Activated CD4-positive, alpha-beta memory T cell treated with anti-CD3 and anti-CD28 coated beads for 36 hours (primary cell): ENCODE measurements around the gene LMO3. TPM values are rescaled to one million over a fixed set of nuclear protein-coding genes. Genes with fewer than 3 reads are reported as not detected.

ENCODE experiments used
- CTCF ChIA-PET: fragments of 350-600 bp; sonication (Branson Sonifier 250); formaldehyde crosslinking; loops from one replicate; lab custom pipeline; 2021; ENCODE audit warnings: antibody characterized with exemption, inconsistent platforms; lab: Charles Lee
- POLR2A ChIA-PET: fragments of 350-600 bp; sonication (Branson Sonifier 250); formaldehyde crosslinking; loops from one replicate; lab custom pipeline; 2021; ENCODE audit warnings: antibody characterized with exemption; lab: Charles Lee
- DNase-seq: peaks from one replicate; pipeline ENCODE4 v3.0.0-alpha.2; 2020
- H3K27ac Mint-ChIP-seq: one replicate; pipeline ENCODE4 v1.8.0; 2021; ENCODE audit warnings: mixed read lengths
- H3K27me3 Mint-ChIP-seq: one replicate; pipeline ENCODE4 v1.8.0; 2021; ENCODE audit warnings: mixed read lengths
- H3K36me3 Mint-ChIP-seq: one replicate; pipeline ENCODE4 v1.8.0; 2021; ENCODE audit warnings: mixed read lengths
- H3K4me1 Mint-ChIP-seq: one replicate; pipeline ENCODE4 v1.8.0; 2021; ENCODE audit warnings: low read depth, mixed read lengths
- H3K4me3 Mint-ChIP-seq: one replicate; pipeline ENCODE4 v1.8.0; 2021; ENCODE audit warnings: mild to moderate bottlenecking, mixed read lengths
- H3K9me3 Mint-ChIP-seq: one replicate; pipeline ENCODE4 v1.8.0; 2021; ENCODE audit warnings: mixed read lengths
- intact Hi-C: fragments of 100-400 bp; cut with micrococcal nuclease; formaldehyde crosslinking; loops from one replicate; pipeline ENCODE4 v1.15.1; 2023
- total RNA-seq, 2 experiments: library from RNA; stranded (reverse); gene quantifications; one replicate each; pipeline ENCODE4 v1.2.3, GENCODE V29; 2021

LMO3 gene
- not detected for total RNA-seq

- ChIA-PET POLR2A (no interaction called here), CTCF (no interaction called here)
- H3K9me3 Mint-ChIP-seq, result no peaks in the 10 kb centered on the region
- no peak within 1 kb of the TSS for H3K27ac Mint-ChIP-seq
- DNase-seq, result no peak
- peaks cover 26% of the 10 kb centered on the region for H3K27me3 Mint-ChIP-seq
- H3K4me1 Mint-ChIP-seq, result no peaks in the 10 kb centered on the region
- no peaks in the 10 kb centered on the region for H3K36me3 Mint-ChIP-seq
- intact Hi-C loops, result no loop called here
- H3K4me3 Mint-ChIP-seq, result no peak within 1 kb of the TSS
Observed at GRCh38 chr12:16606117-16606200, at the start of gene LMO3. Gene LMO3, minus strand, starts transcription at chr12:16606162. Its CDS starts 5,302 bp downstream, at chr12:16600860.

- DNase-seq, result no peak
- Mint-ChIP-seq H3K36me3 (no peaks in the 10 kb centered on the region), H3K4me3 (no peak overlapping the region), H3K4me1 (no peaks in the 10 kb centered on the region), H3K9me3 (peaks cover 9% of the 10 kb centered on the region), H3K27ac (no peak overlapping the region), H3K27me3 (no peaks in the 10 kb centered on the region)
- ChIA-PET POLR2A (no interaction called here), CTCF (interaction anchor here (0.6 kb wide), 1 partner anchor 11 kb away, joined by 3 read pairs; no protein-coding TSS in a partner anchor)
- intact Hi-C loops, result no loop called here
Observed at GRCh38 chr12:16636435-16637055, 30.6 kb upstream of the LMO3 start.

- H3K36me3 Mint-ChIP-seq, result no peaks in the 10 kb centered on the region
- POLR2A ChIA-PET, result no interaction called here
- H3K4me3 Mint-ChIP-seq, result no peak overlapping the region
- H3K27ac Mint-ChIP-seq, result no peak overlapping the region
- CTCF ChIA-PET, result no interaction called here
- intact Hi-C loops, result no loop called here
- H3K27me3 Mint-ChIP-seq, result no peaks in the 10 kb centered on the region
- H3K9me3 Mint-ChIP-seq, result peaks cover 8% of the 10 kb centered on the region
- DNase-seq, result no peak
- no peaks in the 10 kb centered on the region for H3K4me1 Mint-ChIP-seq
Observed at GRCh38 chr12:16634786-16635185, 28.8 kb upstream of the LMO3 start.

- ChIA-PET CTCF (no interaction called here), POLR2A (no interaction called here)
- Mint-ChIP-seq H3K36me3 (no peaks in the 10 kb centered on the region), H3K4me3 (no peak overlapping the region), H3K9me3 (peaks cover 6% of the 10 kb centered on the region), H3K27me3 (no peaks in the 10 kb centered on the region), H3K27ac (no peak overlapping the region), H3K4me1 (no peaks in the 10 kb centered on the region)
- intact Hi-C loops, result no loop called here
- no peak for DNase-seq
Observed at GRCh38 chr12:16626991-16627390, 21.0 kb upstream of the LMO3 start.

- H3K27ac Mint-ChIP-seq, result no peak overlapping the region
- CTCF ChIA-PET, result no interaction called here
- no peaks in the 10 kb centered on the region for H3K36me3 Mint-ChIP-seq
- H3K9me3 Mint-ChIP-seq, result peaks cover 6% of the 10 kb centered on the region
- no peaks in the 10 kb centered on the region for H3K4me1 Mint-ChIP-seq
- POLR2A ChIA-PET, result no interaction called here
- intact Hi-C loops, result no loop called here
- H3K27me3 Mint-ChIP-seq, result no peaks in the 10 kb centered on the region
- no peak overlapping the region for H3K4me3 Mint-ChIP-seq
- DNase-seq, result no peak
Observed at GRCh38 chr12:16622338-16622737, 16.4 kb upstream of the LMO3 start.

- DNase-seq, result no peak
- Mint-ChIP-seq H3K4me1 (no peaks in the 10 kb centered on the region), H3K9me3 (peaks cover 6% of the 10 kb centered on the region), H3K27me3 (no peaks in the 10 kb centered on the region), H3K4me3 (no peak overlapping the region), H3K27ac (no peak overlapping the region), H3K36me3 (no peaks in the 10 kb centered on the region)
- intact Hi-C loops, result no loop called here
- CTCF ChIA-PET, result no interaction called here
- POLR2A ChIA-PET, result no interaction called here
Observed at GRCh38 chr12:16619537-16619936, 13.6 kb upstream of the LMO3 start.

GRCh38 chr12:16618256-16618655, 12.3 kb upstream of the LMO3 start:
- Mint-ChIP-seq H3K4me1 (no peaks in the 10 kb centered on the region), H3K27ac (no peak overlapping the region), H3K4me3 (no peak overlapping the region), H3K27me3 (no peaks in the 10 kb centered on the region), H3K36me3 (no peaks in the 10 kb centered on the region), H3K9me3 (peaks cover 6% of the 10 kb centered on the region)
- intact Hi-C loops, result no loop called here
- DNase-seq, result no peak
- ChIA-PET POLR2A (no interaction called here), CTCF (no interaction called here)

- no peak overlapping the region for H3K27ac Mint-ChIP-seq
- H3K36me3 Mint-ChIP-seq, result no peaks in the 10 kb centered on the region
- intact Hi-C loops, result no loop called here
- no peaks in the 10 kb centered on the region for H3K9me3 Mint-ChIP-seq
- no peak overlapping the region for H3K4me3 Mint-ChIP-seq
- POLR2A ChIA-PET, result no interaction called here
- H3K4me1 Mint-ChIP-seq, result no peaks in the 10 kb centered on the region
- no peak for DNase-seq
- CTCF ChIA-PET, result no interaction called here
- peaks cover 7% of the 10 kb centered on the region for H3K27me3 Mint-ChIP-seq
Observed at GRCh38 chr12:16613199-16613598, 7.2 kb upstream of the LMO3 start.

GRCh38 chr12:16612647-16613046, 6.7 kb upstream of the LMO3 start:
- ChIA-PET POLR2A (no interaction called here), CTCF (no interaction called here)
- no peaks in the 10 kb centered on the region for H3K36me3 Mint-ChIP-seq
- intact Hi-C loops, result no loop called here
- peaks cover 10% of the 10 kb centered on the region for H3K27me3 Mint-ChIP-seq
- no peak overlapping the region for H3K27ac Mint-ChIP-seq
- DNase-seq, result no peak
- no peaks in the 10 kb centered on the region for H3K9me3 Mint-ChIP-seq
- no peak overlapping the region for H3K4me3 Mint-ChIP-seq
- no peaks in the 10 kb centered on the region for H3K4me1 Mint-ChIP-seq

GRCh38 chr12:16611146-16611545, 5.2 kb upstream of the LMO3 start:
- Mint-ChIP-seq H3K36me3 (no peaks in the 10 kb centered on the region), H3K4me3 (no peak overlapping the region), H3K27me3 (peaks cover 16% of the 10 kb centered on the region), H3K27ac (no peak overlapping the region), H3K9me3 (no peaks in the 10 kb centered on the region), H3K4me1 (no peaks in the 10 kb centered on the region)
- ChIA-PET CTCF (interaction anchor here (0.6 kb wide), 1 partner anchor 1530 kb away, joined by 3 read pairs; no protein-coding TSS in a partner anchor), POLR2A (no interaction called here)
- intact Hi-C loops, result no loop called here
- no peak for DNase-seq

GRCh38 chr12:16610743-16611142, 4.8 kb upstream of the LMO3 start:
- H3K4me3 Mint-ChIP-seq, result no peak overlapping the region
- POLR2A ChIA-PET, result no interaction called here
- peaks cover 18% of the 10 kb centered on the region for H3K27me3 Mint-ChIP-seq
- no peaks in the 10 kb centered on the region for H3K9me3 Mint-ChIP-seq
- no peak overlapping the region for H3K27ac Mint-ChIP-seq
- no peaks in the 10 kb centered on the region for H3K4me1 Mint-ChIP-seq
- no peaks in the 10 kb centered on the region for H3K36me3 Mint-ChIP-seq
- no peak for DNase-seq
- CTCF ChIA-PET, result interaction anchor here (0.6 kb wide), 1 partner anchor 1531 kb away, joined by 3 read pairs; no protein-coding TSS in a partner anchor
- intact Hi-C loops, result no loop called here

GRCh38 chr12:16610001-16610585, 4.1 kb upstream of the LMO3 start:
- DNase-seq, result no peak
- Mint-ChIP-seq H3K4me3 (no peak overlapping the region), H3K27ac (no peak overlapping the region), H3K9me3 (no peaks in the 10 kb centered on the region), H3K36me3 (no peaks in the 10 kb centered on the region), H3K4me1 (no peaks in the 10 kb centered on the region), H3K27me3 (peaks cover 23% of the 10 kb centered on the region)
- intact Hi-C loops, result no loop called here
- ChIA-PET CTCF (no interaction called here), POLR2A (no interaction called here)

GRCh38 chr12:16608946-16609539, 3.1 kb upstream of the LMO3 start:
- Mint-ChIP-seq H3K4me1 (no peaks in the 10 kb centered on the region), H3K9me3 (no peaks in the 10 kb centered on the region), H3K4me3 (no peak overlapping the region), H3K36me3 (no peaks in the 10 kb centered on the region), H3K27me3 (peaks cover 26% of the 10 kb centered on the region), H3K27ac (no peak overlapping the region)
- POLR2A ChIA-PET, result no interaction called here
- no peak for DNase-seq
- intact Hi-C loops, result no loop called here
- CTCF ChIA-PET, result no interaction called here
